ACC112 (cell line): ENCODE results near the gene INTS3.

Experiments
- H2AFZ ChIP-seq: fragments of 200-600 bp; sonication (generic); one replicate; pipeline ENCODE4 v1.6.0; 2017; ENCODE audit warnings: antibody characterized with exemption, low read length; ENCODE audit not compliant: unreplicated experiment
- H3K27ac ChIP-seq: fragments of 200-600 bp; sonication (generic); 2 replicates; pipeline ENCODE4 v1.5.1; 2014; ENCODE audit warnings: low read depth, mild to moderate bottlenecking, antibody characterized with exemption, low read length, moderate library complexity
- H3K27me3 ChIP-seq: fragments of 200-600 bp; sonication (generic); 2 replicates; pipeline ENCODE4 v1.6.1; 2014; ENCODE audit warnings: mild to moderate bottlenecking, antibody characterized with exemption, low read length, moderate library complexity, mixed read lengths; ENCODE audit not compliant: insufficient read depth
- H3K36me3 ChIP-seq: fragments of 200-600 bp; sonication (generic); 2 replicates; pipeline ENCODE4 v1.6.1; 2016; ENCODE audit warnings: mild to moderate bottlenecking, antibody characterized with exemption, low read length, moderate library complexity, mixed read lengths; ENCODE audit not compliant: insufficient read depth
- H3K4me1 ChIP-seq: fragments of 200-600 bp; sonication (generic); one replicate; pipeline ENCODE4 v1.6.1; 2016; ENCODE audit warnings: low read length, mixed read lengths; ENCODE audit not compliant: insufficient read depth, unreplicated experiment, control insufficient read depth
- H3K4me3 ChIP-seq: fragments of 200-600 bp; sonication (generic); 2 replicates; pipeline ENCODE4 v1.5.1; 2014; ENCODE audit warnings: mild to moderate bottlenecking, low read depth, low read length
- H3K79me2 ChIP-seq: fragments of 200-600 bp; sonication (generic); one replicate; pipeline ENCODE4 v1.6.0; 2016; ENCODE audit warnings: low read length; ENCODE audit not compliant: control insufficient read depth, unreplicated experiment, insufficient read depth

INTS3 gene

DNA sequence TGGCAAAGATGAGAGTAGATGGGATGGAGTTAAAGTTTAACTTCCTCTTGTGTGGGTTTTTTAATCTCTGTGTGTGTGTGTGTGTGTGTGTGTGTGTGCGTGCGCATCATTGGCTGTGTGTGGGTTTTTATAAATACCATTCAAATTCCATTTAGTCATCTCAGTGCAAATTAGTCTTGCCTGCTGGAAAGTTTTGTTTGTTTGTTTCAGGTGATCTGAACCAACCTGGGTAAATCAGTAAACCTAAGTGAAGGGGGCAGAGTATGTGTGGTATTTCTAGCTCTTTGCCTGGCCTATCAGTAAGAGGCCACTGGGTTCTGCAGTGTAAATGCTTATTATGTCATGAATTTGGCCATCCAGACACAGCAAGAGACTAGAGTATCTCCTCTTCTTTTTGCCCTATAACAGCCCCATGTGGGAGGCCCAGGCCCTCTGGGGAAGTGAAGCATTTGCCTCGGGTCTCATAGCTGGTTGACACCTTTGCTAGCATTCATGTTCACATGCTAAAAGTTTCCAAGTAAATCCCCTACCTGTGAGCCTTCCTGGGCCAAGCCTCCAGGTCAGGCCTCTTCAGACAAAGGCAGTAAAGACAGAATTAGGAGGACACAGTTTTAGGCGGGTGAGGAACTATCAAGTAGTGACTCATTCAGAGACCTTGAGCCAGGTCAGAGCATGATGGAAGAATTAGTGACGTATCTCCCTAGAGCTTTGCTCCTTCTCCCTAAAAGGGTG lies 14.7 kb downstream of the INTS3 start:
- no peak overlapping the region for H2AFZ ChIP-seq
- peaks cover 20% of the 10 kb centered on the region for H3K4me1 ChIP-seq
- H3K36me3 ChIP-seq = peaks cover 20% of the 10 kb centered on the region
- no peaks in the 10 kb centered on the region for H3K27me3 ChIP-seq
- no peaks in the 10 kb centered on the region for H3K79me2 ChIP-seq
- H3K27ac ChIP-seq = peak overlapping the region; percentile 82
- H3K4me3 ChIP-seq = peak overlapping the region; percentile 14; the same call in 1 of the 2 replicates

DNA sequence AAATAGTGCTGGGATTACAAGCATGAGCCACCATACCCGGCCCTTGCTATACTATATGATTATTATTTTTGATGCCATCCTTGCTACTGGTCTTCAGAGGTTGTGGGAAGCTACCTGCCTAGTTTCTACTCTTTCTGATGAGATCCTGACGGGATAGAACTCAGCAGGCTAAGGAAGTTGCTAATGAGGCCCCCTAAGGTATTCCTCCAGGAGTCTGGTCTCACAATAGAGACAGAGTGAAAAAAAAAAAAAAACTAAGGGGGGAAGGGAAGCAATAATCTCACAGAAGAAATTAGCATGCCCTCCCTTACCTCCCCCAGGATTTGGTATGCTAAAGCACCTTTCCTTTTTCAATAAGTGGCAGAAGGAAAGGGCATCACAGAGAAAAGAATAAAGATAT lies 17.6 kb downstream of the INTS3 start:
- H3K27ac ChIP-seq = no peak overlapping the region
- H2AFZ ChIP-seq = no peak overlapping the region
- peaks cover 20% of the 10 kb centered on the region for H3K36me3 ChIP-seq
- peaks cover 29% of the 10 kb centered on the region for H3K4me1 ChIP-seq
- no peaks in the 10 kb centered on the region for H3K79me2 ChIP-seq
- no peaks in the 10 kb centered on the region for H3K27me3 ChIP-seq
- no peak overlapping the region for H3K4me3 ChIP-seq

DNA sequence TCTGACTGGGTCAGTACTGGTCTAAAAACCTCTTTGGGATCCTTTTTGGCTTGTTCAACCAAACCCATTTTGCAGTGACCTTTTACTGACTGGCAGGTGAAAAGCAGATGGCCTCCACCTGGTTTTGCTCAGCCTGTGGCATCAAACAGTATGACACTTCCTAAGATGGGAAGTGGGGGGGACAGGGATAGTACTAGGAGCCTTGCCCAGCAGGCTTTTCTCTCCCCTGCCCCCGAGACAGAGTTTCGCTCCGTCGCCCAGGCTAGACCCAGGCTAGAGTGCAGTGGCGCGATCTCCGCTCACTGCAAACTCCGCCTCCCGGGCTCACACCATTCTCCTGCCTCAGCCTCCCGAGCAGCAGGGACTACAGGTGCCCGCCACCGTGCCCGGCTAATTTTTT lies 18.3 kb downstream of the INTS3 start:
- Histone ChIP-seq H3K27me3 (no peaks in the 10 kb centered on the region), H3K36me3 (peaks cover 23% of the 10 kb centered on the region), H2AFZ (no peak overlapping the region), H3K79me2 (no peaks in the 10 kb centered on the region), H3K4me1 (peaks cover 36% of the 10 kb centered on the region), H3K4me3 (no peak overlapping the region), H3K27ac (no peak overlapping the region)

DNA sequence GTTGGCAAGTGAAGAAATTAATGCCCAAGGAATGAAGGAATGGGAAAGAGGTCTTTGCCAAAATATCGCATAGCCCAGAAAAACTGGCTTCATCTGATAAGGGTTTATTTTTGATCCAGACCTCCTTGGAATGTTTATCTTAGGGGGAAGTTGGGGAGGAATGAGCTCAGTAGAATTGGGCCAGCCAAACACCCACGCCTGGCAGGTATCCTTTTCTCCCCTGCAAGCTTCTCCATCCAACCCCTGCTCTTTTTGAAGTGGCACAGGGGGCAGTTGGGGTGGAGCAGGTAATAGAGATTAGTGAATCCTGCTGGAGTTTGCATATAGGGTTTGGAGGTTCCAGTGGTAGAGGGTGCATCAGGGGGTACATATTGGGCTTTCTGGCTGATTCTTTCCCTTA lies 21.1 kb downstream of the INTS3 start:
- peaks cover 34% of the 10 kb centered on the region for H3K4me1 ChIP-seq
- no peaks in the 10 kb centered on the region for H3K27me3 ChIP-seq
- H3K4me3 ChIP-seq = no peak overlapping the region
- H3K27ac ChIP-seq = no peak overlapping the region
- H3K79me2 ChIP-seq = no peaks in the 10 kb centered on the region
- H2AFZ ChIP-seq = no peak overlapping the region
- H3K36me3 ChIP-seq = peaks cover 14% of the 10 kb centered on the region

DNA sequence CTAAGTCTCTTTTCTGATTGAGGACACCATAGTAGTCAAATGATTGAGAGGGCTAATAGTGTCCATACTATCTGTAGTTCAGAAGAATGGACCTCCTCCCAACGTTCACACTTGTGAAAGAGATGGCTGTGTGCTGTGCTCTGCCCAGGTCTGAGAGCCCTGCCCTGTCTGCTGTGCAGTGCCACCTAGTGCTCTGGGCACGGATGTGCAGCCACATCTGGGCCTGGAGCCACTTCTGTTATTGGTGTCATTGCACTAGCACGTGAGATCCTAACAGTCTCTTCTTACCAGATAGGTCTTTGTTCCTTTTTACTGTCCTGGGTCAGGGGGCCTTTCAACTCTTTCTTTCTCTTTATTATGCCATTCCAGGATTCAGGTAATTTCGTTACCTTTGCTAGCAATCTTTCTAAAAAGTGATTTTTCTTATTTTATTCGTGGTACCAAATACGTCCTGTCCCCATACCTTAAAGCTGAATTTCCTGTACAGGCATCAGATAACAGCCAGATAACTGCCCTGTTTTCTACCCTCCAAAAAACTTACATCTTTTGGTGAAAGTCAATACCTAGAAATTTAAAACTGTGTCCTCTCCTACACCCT lies 21.7 kb downstream of the INTS3 start:
- Histone ChIP-seq H3K27ac (peak overlapping the region; percentile 52), H3K4me1 (peaks cover 34% of the 10 kb centered on the region), H3K36me3 (peaks cover 15% of the 10 kb centered on the region), H2AFZ (no peak overlapping the region), H3K79me2 (no peaks in the 10 kb centered on the region), H3K27me3 (no peaks in the 10 kb centered on the region), H3K4me3 (no peak overlapping the region)

DNA sequence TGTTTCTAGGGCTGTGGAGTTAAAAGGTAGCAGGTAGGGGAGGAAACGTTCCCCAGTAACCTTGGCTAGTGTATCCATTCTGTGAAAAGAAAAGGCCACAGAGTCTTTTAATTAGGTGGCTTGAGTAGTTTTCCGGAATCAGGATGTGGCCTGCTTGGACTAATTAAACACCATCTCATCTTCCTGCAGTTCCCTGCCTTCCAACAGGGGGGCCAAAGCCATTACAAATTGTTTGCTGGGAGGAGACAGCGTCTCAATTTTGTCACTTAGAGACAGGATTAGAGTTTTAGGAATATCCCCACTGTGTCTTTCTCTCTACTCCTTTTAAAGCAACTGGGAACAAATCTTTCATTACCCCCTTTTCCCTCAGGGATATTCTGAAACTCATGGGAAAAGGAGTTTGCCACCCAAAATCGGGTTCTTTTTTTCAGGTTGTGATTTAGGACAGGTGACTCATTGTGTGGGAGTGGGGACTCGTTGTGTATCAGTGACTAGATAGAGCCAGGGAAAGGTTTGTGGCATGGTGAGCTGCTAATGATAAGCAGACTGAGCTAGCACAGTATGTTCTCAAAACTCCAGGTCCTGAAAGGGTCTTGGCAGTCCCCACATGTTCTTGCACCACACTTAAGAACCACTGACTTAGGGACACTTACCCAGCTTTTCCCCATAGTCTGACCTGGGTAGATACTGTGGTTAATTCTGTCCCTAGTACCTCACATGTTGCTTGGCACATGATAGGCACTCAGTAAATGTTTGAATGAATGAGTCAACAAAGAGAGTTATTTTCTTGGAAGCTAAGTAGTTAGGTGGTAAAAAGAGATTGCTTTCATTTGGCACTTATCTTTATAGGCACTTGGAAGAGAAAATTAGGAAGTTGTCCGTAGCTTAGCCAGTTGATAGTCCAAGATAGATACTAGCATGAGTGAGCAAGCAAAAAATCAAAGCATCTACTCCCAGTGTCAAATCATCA lies 22.5 kb downstream of the INTS3 start:
- H3K4me1 ChIP-seq = peaks cover 34% of the 10 kb centered on the region
- H3K79me2 ChIP-seq = no peaks in the 10 kb centered on the region
- H2AFZ ChIP-seq = no peak overlapping the region
- no peaks in the 10 kb centered on the region for H3K27me3 ChIP-seq
- peaks cover 17% of the 10 kb centered on the region for H3K36me3 ChIP-seq
- H3K27ac ChIP-seq = peak overlapping the region; percentile 52
- H3K4me3 ChIP-seq = no peak overlapping the region

DNA sequence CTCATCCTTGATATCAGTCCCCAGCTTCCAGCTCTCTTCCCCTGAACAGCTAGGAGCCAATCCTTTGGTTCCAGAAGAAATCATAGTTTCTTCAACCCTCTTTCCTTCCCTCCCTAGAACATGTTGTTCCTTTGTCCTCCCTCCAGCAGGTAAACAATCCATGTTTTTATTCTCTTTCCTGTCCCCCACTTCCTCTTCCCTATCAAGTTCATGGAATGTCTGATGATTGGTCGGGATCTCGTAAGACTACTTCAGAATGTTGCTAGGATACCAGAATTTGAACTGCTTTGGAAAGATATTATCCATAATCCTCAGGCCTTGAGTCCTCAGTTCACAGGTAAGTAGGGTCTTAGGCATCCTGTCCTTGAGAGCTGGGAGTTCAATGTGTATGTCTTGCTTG lies 24.2 kb downstream of the INTS3 start:
- no peaks in the 10 kb centered on the region for H3K27me3 ChIP-seq
- peak overlapping the region; percentile 70 for H3K27ac ChIP-seq
- no peak overlapping the region for H2AFZ ChIP-seq
- no peaks in the 10 kb centered on the region for H3K79me2 ChIP-seq
- no peak overlapping the region; the same call in 1 of the 2 replicates for H3K4me3 ChIP-seq
- H3K36me3 ChIP-seq = peaks cover 18% of the 10 kb centered on the region
- H3K4me1 ChIP-seq = peaks cover 34% of the 10 kb centered on the region

DNA sequence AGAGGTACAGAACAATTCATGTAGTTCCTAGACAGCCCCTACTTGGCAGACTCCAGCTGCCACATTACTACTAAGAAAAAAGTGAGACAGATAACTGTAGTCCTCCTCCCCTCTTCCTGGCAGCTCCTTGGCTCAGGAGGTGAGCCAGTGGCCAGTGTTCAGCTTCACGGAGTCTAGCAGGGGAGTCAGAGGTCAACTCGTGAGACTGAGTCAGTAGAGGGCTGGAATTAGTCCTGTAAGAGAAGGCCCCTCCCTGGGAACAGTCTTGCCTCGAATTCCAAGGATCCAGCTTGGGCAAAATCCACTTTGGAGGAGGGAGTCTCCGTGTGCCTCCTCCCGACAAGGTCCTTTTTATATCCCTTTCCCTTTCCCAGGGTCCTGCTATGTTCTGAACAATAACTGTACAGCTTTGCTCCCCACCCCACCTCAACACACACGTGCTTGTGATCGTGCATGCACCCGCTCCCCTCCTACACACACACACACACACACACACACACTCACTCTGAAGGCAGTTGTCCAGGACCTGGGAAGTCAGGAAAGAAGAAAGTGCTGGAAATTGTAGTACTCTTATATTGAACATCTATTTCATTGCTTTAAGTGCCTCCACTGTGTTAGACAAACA lies 24.8 kb downstream of the INTS3 start:
- peaks cover 34% of the 10 kb centered on the region for H3K4me1 ChIP-seq
- no peaks in the 10 kb centered on the region for H3K27me3 ChIP-seq
- H3K79me2 ChIP-seq = no peaks in the 10 kb centered on the region
- peak overlapping the region; percentile 70 for H3K27ac ChIP-seq
- peaks cover 22% of the 10 kb centered on the region for H3K36me3 ChIP-seq
- no peak overlapping the region; the same call in 1 of the 2 replicates for H3K4me3 ChIP-seq
- no peak overlapping the region for H2AFZ ChIP-seq

DNA sequence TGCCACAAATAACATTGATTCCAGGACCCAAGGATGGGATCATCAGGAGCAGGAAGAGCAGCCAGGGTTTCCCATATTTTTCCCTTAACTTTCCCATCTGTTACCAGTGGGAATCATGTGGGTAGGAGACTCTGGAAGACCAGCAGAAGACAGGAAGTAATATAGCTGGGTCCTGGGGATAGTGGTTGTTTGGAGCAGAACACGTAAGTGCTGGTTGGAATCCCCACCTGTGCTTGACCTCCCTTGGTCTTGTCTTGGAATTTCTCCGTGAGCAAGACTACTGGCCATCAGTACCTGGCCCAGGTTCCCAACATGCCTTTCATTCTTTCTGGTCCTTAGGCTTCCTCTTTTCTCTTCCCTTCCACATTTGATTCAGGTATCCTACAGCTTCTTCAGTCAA lies 26.4 kb downstream of the INTS3 start:
- H3K36me3 ChIP-seq = peaks cover 22% of the 10 kb centered on the region
- no peaks in the 10 kb centered on the region for H3K79me2 ChIP-seq
- H2AFZ ChIP-seq = no peak overlapping the region
- no peak overlapping the region for H3K4me3 ChIP-seq
- H3K27me3 ChIP-seq = no peaks in the 10 kb centered on the region
- H3K4me1 ChIP-seq = peaks cover 34% of the 10 kb centered on the region
- no peak overlapping the region for H3K27ac ChIP-seq

DNA sequence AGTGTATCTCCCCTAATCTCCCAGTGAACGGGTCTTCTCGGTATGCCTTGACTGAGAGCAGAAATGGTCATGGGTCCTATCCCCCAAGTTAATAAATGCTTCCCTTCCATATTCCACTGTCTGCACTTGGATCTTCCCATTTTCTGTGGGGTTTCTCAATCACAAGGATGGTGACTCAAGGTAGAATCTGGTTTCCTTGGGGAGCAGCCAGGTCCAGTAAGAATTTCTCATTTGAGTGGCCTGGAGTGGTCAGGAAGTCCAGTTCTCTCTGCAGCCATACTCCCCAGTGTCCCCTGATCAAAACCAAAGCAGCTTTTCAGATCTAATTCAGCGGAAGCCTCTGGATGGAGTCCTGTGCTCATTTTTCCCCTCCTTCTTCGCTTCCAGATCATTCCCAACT lies 32.6 kb downstream of the INTS3 start:
- peaks cover 10% of the 10 kb centered on the region; the same call in 1 of the 2 replicates for H3K36me3 ChIP-seq
- H2AFZ ChIP-seq = no peak overlapping the region
- no peaks in the 10 kb centered on the region for H3K79me2 ChIP-seq
- no peak overlapping the region for H3K27ac ChIP-seq
- no peaks in the 10 kb centered on the region for H3K27me3 ChIP-seq
- no peak overlapping the region for H3K4me3 ChIP-seq
- peaks cover 6% of the 10 kb centered on the region for H3K4me1 ChIP-seq
